Dermis microvascular lymphatic vessel endothelial cell (primary cell): Measurements from ENCODE around the gene CACNB2. TPM values are rescaled to one million over a fixed set of nuclear protein-coding genes. Genes with fewer than 3 reads are reported as not detected.

ENCODE experiments used
- DNase-seq, 2 donors: peaks; one replicate each; pipeline versions ENCODE4 v3.0.0 to v3.0.0-alpha.2; 2010; ENCODE audit warnings: low read depth in 2 of 2
- total RNA-seq: library from RNA; depleted of rRNA; stranded (reverse); fragments of >200 nt; gene quantifications from 2 replicates; pipeline ENCODE4 v1.2.1, GENCODE V29; 2014

Gene CACNB2
- total RNA-seq, 1 donor from 2014 or later, result under 0.01 TPM

GRCh38 chr10:18333621-18334020 is 193.4 kb downstream of the CACNB2 start:
- no peak for DNase-seq

GRCh38 chr10:18334116-18334867 is 194.1 kb downstream of the CACNB2 start:
- no peak for DNase-seq

GRCh38 chr10:18340496-18341051 is 200.3 kb downstream of the CACNB2 start:
- DNase-seq, result no peak

GRCh38 chr10:18341055-18341454 is 200.8 kb downstream of the CACNB2 start:
- DNase-seq, result no peak

GRCh38 chr10:18343573-18343972 is 203.3 kb downstream of the CACNB2 start:
- DNase-seq, result no peak

GRCh38 chr10:18345308-18345707 is 205.1 kb downstream of the CACNB2 start:
- DNase-seq, result no peak

- no peak for DNase-seq
These were observed 210.1 kb downstream of the CACNB2 start for GRCh38 chr10:18350340-18350739.

GRCh38 chr10:18351421-18351820 is 211.2 kb downstream of the CACNB2 start:
- DNase-seq, result no peak

GRCh38 chr10:18352175-18352574 is 212.0 kb downstream of the CACNB2 start:
- DNase-seq, result no peak

GRCh38 chr10:18359812-18360211 is 219.6 kb downstream of the CACNB2 start:
- DNase-seq, result no peak

GRCh38 chr10:18362892-18363291 is 222.7 kb downstream of the CACNB2 start:
- no peak for DNase-seq

GRCh38 chr10:18364987-18365775 is 225.0 kb downstream of the CACNB2 start:
- DNase-seq, result no peak

GRCh38 chr10:18367840-18368239 is 227.6 kb downstream of the CACNB2 start:
- no peak for DNase-seq

- no peak for DNase-seq
These were observed 228.0 kb downstream of the CACNB2 start for GRCh38 chr10:18368273-18368672.

GRCh38 chr10:18368682-18369081 is 228.5 kb downstream of the CACNB2 start:
- DNase-seq, result no peak

- no peak for DNase-seq
These were observed 229.7 kb downstream of the CACNB2 start for GRCh38 chr10:18369859-18370473.

GRCh38 chr10:18376650-18377049 is 236.4 kb downstream of the CACNB2 start:
- no peak for DNase-seq

- no peak for DNase-seq
These were observed 237.7 kb downstream of the CACNB2 start for GRCh38 chr10:18377898-18378297.

GRCh38 chr10:18378766-18379165 is 238.5 kb downstream of the CACNB2 start:
- no peak for DNase-seq

- DNase-seq, result no peak
These were observed 241.5 kb downstream of the CACNB2 start for GRCh38 chr10:18381679-18382078.

- DNase-seq, result no peak
These were observed 257.7 kb downstream of the CACNB2 start for GRCh38 chr10:18397906-18398305.

GRCh38 chr10:18399158-18399557 is 258.9 kb downstream of the CACNB2 start:
- DNase-seq, result no peak
